CD4-positive, alpha-beta T cell treated with Interferon alpha-2 for 1 hour (primary cell): ENCODE results near the gene TMPO.
"Not testable (repeated sequence)": the region's sequence is repeated elsewhere in the genome, so short reads cannot be mapped to it uniquely, and the experiment has no call there.

Experiments used
- DNase-seq, 2 donors: peaks; one replicate each; pipeline ENCODE4 v3.0.0-alpha.2; 2020 to 2022

Gene TMPO, protein sequence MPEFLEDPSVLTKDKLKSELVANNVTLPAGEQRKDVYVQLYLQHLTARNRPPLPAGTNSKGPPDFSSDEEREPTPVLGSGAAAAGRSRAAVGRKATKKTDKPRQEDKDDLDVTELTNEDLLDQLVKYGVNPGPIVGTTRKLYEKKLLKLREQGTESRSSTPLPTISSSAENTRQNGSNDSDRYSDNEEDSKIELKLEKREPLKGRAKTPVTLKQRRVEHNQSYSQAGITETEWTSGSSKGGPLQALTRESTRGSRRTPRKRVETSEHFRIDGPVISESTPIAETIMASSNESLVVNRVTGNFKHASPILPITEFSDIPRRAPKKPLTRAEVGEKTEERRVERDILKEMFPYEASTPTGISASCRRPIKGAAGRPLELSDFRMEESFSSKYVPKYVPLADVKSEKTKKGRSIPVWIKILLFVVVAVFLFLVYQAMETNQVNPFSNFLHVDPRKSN

DNA sequence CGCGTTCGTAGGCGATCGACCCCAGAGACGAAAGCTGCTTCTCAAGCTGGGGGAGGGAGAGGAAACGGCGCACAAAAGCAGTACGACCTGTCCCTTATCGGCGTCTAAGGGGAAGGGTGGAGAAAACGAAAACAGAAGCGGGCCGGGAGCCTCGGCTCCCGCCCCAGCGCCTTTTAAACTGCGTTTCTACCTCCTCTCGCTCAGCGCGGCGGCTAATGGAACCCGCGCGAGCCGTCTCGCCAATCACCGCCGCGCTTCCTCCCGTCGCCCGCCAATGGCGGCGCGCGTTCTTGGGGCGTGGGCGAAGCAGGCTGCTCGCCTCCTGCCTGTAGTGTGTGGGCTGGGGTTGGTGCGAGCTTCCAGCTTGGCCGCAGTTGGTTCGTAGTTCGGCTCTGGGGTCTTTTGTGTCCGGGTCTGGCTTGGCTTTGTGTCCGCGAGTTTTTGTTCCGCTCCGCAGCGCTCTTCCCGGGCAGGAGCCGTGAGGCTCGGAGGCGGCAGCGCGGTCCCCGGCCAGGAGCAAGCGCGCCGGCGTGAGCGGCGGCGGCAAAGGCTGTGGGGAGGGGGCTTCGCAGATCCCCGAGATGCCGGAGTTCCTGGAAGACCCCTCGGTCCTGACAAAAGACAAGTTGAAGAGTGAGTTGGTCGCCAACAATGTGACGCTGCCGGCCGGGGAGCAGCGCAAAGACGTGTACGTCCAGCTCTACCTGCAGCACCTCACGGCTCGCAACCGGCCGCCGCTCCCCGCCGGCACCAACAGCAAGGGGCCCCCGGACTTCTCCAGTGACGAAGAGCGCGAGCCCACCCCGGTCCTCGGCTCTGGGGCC is at the start of gene TMPO:
TMPO (plus strand) TSS at position 304 of the 824 bp plus-strand sequence; CDS start at position 582, 278 bp downstream.
- peak; percentile 95 to 97 for DNase-seq

DNA sequence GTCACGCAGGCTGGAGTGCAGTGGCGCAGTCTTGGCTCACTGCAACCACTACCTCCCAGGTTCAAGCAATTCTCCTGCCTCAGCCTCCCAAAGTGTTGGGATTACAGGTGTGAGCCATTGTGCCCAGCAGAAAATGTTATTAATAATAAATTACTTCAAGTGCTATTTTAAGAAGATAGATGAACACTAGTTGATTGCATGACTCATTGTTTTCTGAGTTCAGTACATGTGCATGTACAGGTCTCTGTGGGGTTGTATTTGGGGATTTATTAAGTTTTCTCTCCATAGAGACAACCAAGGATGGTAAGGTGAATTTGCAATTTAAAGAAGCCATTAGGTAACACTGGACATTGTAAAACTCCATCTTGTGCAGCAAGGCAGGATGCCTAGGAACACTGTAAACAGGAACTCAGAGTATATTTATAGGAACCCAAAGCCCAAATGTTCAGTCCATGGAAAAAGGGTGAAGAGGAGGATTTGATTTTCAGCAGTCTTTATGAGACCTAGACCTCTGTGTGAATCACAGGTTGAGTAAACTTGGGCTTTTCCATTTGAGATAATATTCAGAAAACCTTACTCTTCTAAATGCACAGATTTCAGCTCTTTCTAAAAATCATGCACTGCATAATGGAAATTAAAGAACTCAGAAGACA is 49.3 kb upstream of the TMPO start:
- no peak for DNase-seq

DNA sequence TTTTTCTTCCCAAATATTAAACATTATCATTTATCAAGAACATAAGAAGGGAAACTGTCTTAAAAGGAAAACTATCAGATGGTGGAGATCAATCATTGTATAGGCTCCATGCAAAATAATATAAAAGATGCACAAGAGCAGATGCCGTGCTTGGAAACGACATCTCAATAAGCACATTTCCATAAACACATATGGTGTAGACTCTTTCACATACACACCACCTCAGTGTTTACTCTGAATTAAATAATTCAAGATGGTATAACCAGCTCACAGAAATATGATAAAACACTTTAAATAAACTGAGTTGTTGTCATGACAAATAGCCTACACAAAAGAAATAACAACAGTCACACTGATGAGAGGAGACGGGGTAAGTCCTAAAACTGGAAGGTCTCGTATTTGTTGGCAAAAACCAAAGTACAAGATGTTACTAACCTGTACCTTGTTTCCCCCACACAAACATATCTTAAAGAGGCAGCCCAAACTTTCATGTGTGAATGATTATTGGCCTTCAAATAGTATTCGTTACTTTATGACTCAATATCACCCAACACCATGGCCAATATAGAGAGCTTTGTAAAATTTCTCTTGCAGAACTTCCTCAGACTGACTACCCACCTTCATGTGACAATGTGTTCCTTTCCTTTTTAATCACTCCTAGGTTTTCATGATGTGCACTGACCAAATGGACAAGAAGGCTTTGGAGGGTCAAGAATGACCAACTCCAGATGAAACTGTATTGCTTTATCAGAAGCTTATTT is 48.6 kb upstream of the TMPO start:
- no peak for DNase-seq

DNA sequence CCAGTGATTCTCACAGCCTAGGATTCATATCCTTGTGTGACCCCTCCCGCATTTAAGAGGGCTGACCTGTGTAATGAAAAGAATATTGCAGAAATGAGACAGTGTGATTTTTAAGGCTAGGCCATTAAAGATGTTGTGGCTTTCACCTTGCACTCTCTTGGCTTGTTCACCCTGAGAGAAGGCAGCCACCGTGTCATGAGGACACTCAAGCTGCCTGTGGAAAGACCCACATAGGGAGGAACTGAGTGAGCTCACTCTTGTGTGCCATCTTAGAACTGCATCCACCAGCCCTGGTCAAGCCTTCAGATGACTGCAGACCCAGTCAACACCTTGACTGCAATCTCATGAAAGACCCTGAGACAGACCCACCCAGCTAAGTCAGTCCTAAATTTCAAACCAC is 46.3 kb upstream of the TMPO start:
- no peak for DNase-seq

DNA sequence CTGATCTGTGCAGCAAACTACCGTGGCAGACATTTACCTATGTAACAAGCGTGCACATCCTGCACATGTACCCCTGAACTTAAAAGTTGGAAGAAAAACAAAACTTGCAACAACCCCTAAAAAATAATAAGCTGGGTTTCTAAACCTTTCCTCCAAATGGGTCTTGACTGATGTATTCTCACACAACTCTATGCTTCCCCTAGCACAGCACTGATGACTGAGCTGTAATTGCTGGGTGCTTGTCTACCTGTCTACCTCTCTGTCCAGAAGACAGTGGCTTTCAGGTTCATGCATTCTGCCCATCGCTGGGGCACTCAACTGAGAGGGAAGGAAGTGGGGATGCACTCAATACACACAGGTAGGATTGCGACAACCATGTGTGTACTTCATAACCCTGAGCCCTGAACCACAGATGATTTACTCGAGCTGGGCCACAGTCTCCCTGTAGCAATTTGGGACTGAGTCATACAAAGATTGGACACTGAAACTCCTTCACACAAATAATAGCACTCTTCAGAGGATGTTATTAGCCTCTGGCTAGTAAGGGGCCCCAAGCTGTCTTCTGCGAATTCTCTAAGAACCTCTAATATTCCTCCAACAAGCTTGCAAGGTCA is 44.8 kb upstream of the TMPO start:
- no peak for DNase-seq

DNA sequence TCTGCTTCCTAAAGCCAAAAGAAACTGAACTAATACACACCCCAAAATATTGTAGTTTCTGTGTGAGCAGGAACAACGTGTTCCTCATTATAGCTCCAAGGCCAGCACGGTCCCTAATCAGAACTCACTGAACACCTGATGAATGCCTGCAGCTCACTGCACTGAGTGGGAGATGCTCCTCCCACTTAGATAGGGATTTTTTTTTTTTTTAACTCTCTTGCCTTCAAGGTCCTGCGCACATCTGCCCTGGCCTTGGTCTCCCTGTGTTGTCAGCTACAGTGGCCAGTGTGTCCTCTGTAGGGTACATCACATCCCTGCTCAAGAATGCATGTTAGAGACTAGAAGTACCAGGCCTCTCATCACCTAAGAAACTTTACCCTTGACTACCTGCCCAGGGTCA is 44.3 kb upstream of the TMPO start:
- no peak for DNase-seq

DNA sequence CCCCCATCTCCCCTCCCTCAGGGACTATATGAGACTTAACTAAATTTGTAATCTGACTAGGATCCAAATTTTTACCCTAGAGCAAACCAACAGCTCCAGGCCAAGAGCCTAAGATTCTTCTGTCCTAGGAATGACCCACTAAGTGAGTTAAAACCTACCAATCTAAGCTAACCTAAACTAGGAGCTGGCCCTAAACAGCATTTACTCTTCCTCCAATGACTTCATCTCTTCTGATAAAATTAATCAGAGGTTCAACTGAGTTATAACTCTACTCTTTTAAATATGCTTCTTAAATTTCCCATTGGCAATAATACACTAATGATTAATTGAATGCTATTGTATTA is 39.9 kb upstream of the TMPO start:
- DNase-seq = no peak

DNA sequence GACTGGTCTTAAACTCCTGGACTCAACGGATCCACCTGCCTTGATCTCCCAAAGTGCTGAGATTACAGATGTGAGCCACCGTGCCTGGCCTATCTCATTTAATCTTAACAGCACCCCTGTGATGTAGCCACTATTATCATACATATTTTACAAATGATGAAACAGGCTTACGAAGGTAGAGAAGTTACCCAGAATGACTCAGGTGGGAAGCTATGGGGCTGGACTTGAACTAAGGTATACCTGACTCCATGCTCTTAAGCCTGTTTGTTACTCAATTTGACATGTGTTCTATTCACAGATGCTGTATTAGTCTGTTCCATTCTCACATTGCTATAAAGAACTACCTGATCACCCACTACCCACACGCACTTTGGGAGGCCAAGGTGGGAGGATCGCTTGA is 36.8 kb upstream of the TMPO start:
- no peak for DNase-seq

DNA sequence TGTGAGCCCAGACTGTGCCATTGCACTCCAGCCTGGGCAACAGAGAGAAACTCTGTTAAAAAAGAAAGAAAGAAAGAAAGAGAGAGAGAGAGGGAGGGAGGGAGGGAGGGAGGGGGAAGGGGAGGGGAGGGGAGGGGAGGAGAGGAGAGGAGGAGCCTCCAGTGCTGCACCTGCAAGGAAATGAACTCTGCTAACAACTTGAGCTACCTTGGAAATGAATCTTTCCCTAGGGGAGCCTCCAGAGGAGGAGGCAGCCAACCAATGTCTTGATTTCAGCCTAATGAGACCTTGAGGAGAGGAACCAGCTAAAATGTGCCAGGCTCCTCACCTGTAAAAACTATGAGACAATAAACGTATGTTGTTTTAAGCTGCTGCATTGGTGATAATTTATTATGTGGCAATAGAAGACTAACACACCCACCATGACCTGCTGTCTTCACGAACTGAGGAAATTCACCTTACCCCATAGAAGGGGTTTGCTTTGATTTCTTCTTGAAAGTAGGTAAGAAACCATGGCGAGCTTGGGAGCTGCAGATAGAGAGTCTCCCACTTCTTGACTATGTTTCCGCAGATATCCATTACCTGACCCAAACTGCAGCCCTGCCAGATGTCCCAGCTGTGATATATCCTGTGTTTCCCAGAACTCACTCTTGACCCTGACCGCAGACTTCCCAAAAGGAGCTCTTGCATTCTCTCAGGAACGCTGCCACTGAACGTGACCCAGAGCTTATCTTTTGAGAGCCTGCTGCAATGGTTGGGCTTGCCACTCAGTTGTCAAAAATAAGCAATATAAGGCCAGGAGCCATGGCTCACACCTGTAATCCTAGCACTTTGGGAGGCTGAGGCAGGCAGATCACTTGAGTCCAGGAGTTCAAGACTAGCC is 31.5 kb upstream of the TMPO start:
- DNase-seq = no peak

DNA sequence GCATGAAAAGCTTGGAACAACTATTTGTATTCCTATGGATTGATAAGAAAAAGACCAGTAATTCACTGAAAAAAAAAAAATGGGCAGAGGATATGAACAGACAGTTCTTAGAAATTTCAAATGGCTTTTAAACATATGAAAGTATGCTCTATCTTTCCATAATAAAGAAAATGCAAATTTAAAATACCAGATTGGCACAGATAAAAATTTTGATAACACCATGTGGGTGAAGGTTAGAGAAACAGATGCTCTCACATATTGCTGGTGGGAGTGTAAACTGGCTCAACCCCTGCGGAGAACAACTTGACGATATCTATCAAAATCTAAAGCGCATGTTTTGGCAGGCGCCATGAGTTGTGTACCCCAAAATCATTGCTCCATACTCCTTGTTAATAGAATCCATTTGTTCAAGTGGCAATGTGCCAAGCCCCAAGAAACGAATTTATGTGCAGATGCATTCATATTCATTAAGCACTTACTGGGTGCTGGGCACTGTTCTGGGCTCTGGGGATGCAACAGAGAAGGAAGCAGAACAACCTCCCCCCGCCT is 29.5 kb upstream of the TMPO start:
- DNase-seq = no peak

DNA sequence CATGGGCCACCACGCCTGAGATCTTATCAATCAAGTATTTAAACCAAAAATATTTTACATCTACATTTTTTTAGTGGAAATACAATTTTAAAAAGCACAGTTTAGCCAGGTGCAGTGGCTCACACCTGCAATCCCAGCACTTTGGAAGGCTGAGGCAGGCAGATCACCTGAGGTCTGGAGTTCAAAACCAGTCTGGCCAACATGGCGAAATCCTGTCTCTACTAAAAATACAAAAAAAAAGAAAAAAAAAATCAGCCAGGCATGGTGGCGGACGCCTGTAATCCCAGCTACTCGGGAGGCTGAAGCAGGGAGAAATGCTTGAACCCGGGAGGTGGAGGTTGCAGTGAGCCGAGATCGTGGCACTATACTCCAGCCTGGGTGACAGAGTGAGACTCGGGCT is 27.0 kb upstream of the TMPO start:
- not testable (repeated sequence) for DNase-seq

DNA sequence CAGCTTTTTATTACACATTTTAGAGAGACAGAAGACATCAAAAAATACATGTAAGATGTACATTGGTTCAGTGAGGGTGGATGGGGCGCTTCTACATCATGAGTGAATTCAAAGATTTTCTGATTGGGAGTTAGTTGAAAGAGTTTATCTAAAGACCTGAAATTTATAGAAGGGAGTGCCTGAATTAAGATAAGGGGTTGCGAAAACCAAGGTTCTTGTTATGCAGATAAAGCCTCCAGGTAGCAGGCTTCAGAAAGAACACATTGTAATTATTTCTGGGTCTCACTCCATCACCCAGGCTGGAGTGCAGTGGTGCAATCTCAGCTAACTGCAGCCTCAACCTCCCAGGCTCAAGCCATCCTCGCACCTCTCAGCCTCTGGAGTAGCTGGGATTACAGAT is 26.2 kb upstream of the TMPO start:
- DNase-seq = no peak

DNA sequence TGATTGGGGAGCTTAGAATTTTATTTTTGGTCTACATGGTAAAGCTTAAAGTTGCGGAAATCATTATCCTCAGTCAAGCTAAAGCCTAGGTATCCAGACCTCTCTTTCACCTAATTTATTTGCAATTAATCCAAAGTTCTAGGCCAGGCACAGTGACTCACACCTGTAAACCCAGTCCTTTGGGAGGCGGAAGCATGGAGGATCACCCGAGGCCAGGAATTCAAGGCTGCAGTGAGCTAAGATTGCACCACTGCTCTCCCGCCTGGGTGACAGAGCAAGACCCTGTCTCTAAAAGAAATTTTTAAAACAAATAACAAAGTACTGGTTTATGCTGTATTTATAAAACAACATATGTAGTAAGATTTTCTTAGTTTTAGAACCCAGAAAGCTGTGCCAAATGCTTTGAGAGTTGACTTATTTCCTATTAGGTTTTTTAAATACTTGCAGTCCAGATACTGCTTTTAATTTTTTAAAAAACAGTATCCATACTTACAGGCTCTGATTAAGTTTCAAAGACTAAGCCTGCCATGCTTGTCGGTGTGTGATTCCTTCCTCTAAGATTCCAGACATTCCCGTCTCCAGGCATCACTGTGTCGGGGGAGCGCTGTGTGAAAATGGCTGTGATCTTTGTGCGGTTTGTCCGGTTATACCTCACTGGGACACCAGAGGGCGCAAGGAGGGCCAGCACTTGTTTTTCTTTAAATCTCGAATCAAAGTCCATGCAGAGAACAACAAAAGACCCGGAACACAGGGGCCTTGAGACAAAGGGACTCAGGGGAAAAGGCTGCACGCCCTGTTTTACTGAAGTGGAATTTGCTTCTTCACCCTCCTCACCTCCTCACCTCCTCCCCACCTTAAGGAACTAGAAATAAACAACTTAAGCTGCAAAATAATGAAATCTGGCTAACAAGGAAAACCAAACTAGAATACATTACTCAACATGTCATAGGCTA is 24.6 kb upstream of the TMPO start:
- peak; percentile 77 to 87 for DNase-seq

DNA sequence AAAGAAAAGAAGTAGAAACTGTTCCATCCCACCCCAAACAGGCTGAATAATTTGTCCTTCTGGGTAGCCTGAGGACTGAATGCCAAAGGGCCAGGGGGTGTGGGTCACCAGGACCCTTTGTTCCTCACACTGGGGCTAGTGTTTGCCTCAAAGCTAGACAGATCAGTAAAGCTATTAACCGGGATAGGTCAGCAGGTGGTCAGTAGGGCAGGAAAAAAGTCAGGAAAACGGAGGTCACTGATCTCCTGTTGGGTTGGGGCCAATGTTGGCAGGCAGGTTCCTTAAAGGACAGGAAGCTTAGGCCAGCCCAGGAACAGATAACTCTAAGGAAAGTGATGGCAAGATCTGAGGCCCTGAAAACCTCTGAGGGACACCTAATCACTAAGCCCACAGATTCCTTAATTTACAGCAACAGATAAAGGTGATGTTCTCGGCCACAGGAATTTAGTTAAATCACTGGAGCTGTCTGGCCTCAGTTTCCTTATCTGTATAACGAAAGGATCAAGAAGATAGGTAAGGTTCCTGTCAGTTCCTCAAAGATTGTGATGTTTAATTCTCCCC is 22.7 kb upstream of the TMPO start:
- DNase-seq = no peak

DNA sequence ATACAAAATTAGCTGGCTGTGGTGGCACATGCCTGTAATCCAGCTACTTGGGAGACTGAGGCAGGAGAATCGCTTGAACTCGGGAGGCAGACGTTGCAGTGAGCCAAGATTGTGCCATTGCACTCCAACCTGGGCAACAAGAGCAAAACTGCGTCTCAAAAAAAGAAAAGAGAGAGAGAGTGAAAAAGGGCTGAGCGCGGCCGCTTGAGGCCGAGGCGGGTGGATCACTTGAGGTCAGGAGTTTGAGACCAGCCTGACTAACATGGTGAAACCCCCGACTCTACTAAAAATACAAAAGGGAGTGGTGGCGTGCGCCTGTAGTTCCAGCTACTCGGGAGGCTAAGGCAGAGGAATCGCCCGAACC is 14.1 kb upstream of the TMPO start:
- not testable (repeated sequence) for DNase-seq

DNA sequence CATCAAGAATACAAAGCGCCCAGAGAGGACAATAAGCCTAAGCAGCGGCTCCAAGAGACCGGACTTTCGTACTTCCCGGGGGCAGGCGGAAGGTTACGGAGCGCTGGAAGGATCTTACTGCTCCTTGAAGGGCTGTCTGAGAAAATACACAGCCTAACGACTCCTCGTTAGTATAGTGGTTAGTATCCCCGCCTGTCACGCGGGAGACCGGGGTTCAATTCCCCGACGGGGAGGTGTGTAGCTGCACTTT is 12.1 kb upstream of the TMPO start:
- DNase-seq = peak; percentile 88 to 92

DNA sequence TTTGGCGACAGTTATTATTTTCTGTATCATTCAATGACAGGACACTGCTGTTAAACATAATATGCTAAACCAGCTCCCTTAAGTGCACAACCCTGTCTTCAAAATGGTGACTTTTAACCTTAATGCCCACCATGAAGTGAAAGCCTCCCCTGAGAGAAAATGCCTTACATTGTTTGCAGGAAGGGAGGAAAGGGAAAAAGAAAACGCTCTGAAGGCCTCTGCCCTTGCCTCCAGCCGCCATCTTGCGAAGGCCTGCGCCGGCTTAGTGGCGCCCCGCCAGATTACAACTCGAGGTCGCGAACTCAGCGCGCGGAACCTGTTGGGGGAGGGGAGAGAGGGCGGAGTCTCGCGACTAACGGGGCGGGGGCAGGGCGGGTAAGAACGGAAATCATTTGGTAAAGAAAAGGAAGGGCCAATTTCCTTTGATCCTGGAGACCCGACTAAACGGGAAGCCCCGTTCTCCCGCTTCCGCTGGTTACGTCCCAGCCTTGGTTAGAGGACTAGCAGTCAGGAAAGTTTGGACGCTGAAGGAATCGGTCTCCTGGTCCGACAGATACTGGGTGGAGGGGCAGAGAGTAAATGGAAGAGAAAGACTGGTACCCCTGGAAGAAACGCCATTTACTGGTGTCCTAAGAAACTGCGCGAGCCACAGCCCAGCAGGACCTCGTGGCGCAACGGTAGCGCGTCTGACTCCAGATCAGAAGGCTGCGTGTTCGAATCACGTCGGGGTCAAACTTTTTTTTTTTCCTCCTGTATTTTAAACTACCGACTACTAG is 11.6 kb upstream of the TMPO start:
- DNase-seq = peak; percentile 93 to 95

DNA sequence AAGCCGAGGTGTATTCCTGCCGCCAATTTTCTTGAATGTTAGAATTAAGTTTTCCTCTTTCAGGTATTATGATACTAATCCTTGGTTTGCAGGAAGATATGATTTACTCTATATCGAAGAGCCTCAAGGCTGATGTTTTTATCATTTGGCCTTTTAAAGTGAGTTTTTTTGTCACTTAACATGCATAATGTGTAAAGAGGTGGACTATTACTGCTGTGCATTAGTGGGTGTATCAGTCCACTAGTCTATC is 11.1 kb upstream of the TMPO start:
- no peak for DNase-seq

DNA sequence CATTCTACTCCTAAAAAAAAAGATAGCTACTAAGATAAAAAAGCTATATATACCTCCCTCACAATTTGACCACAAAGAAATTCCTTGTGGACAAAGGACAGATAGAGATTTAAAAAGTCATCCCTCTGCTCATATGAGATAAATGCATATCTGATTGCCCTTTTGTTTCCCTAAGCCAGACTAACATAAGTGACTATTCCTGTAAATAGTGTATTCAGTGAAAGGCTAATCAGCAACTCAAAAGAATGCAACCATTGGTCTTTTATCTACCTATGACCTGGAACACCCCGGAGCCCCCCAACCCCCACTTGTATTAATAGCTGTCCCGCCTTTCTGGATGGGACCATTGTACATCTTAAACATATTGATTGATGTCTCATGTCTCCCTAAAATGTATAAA is 6.3 kb upstream of the TMPO start:
- DNase-seq = no peak
